A673 (cell line): ENCODE measurements around the gene SYNE2. TPM values are rescaled to one million over a fixed set of nuclear protein-coding genes. Genes with fewer than 3 reads are reported as not detected.

Source experiments
- BruUV-seq: library from RNA; stranded (reverse); fragments of 400-500 nt; replicated peaks from 2 replicates; lab custom pipeline; 2021; lab: Mats Ljungman, UMichigan
- CTCF ChIA-PET: fragments of 300-600 bp; sonication (Branson Sonifier 250); formaldehyde crosslinking; loops from one replicate; lab custom pipeline; 2022; ENCODE audit warnings: antibody characterized with exemption; lab: Charles Lee
- POLR2A ChIA-PET: fragments of 300-600 bp; sonication (Branson Sonifier 250); formaldehyde crosslinking; loops from one replicate; lab custom pipeline; 2022; ENCODE audit warnings: antibody characterized with exemption; ENCODE audit not compliant: low non-redundant PET; lab: Charles Lee
- DNase-seq: peaks from one replicate; pipeline ENCODE4 v3.0.0-alpha.2; 2015; ENCODE audit warnings: low spot score
- H3K27ac ChIP-seq: fragments of 200-600 bp; sonication (generic); 2 replicates; pipeline ENCODE4 v1.5.1; 2016; ENCODE audit warnings: mixed run types, low read depth, mild to moderate bottlenecking, mixed read lengths, antibody characterized with exemption, low read length; ENCODE audit not compliant: poor library complexity, severe bottlenecking
- H3K27me3 ChIP-seq: fragments of 200-600 bp; sonication (generic); replicated peaks from 2 replicates; pipeline ENCODE4 v1.6.1; 2017; ENCODE audit warnings: mixed run types, low read depth, mild to moderate bottlenecking, mixed read lengths, antibody characterized with exemption, low read length; ENCODE audit not compliant: insufficient read depth, poor library complexity
- H3K36me3 ChIP-seq: fragments of 200-600 bp; sonication (generic); 2 replicates; pipeline ENCODE4 v1.6.1; 2016; ENCODE audit warnings: mixed run types, mild to moderate bottlenecking, mixed read lengths, antibody characterized with exemption, low read length; ENCODE audit not compliant: insufficient read depth, poor library complexity, severe bottlenecking
- H3K4me1 ChIP-seq: fragments of 200-600 bp; sonication (generic); 2 replicates; pipeline ENCODE4 v1.6.1; 2017; ENCODE audit warnings: mixed run types, mild to moderate bottlenecking, mixed read lengths, antibody characterized with exemption, low read length; ENCODE audit not compliant: insufficient read depth, poor library complexity, severe bottlenecking
- H3K4me3 ChIP-seq: fragments of 200-600 bp; sonication (generic); 2 replicates; pipeline ENCODE4 v1.5.1; 2016; ENCODE audit warnings: low read depth, mixed run types, mild to moderate bottlenecking, mixed read lengths, low read length; ENCODE audit not compliant: poor library complexity, severe bottlenecking
- H3K9me3 ChIP-seq: fragments of 200-600 bp; sonication (generic); 2 replicates; pipeline ENCODE4 v1.6.1; 2016; ENCODE audit warnings: mixed run types, low read depth, mild to moderate bottlenecking, mixed read lengths, antibody characterized with exemption, low read length; ENCODE audit not compliant: poor library complexity, severe bottlenecking
- CTCF ChIP-seq: fragments of 300-800, 200-600 bp; sonication (generic); conservative IDR thresholded peaks from 2 replicates; pipeline ENCODE4 v1.5.1; 2017; ENCODE audit warnings: low read depth, mild to moderate bottlenecking, antibody characterized with exemption, low read length, moderate library complexity, mixed read lengths
- EZH2 ChIP-seq: fragments of 200-600 bp; sonication (generic); IDR thresholded peaks from 2 replicates; pipeline ENCODE4 v1.6.1; 2017; ENCODE audit warnings: borderline replicate concordance, low read depth, mild to moderate bottlenecking, mixed read lengths, antibody characterized with exemption, low read length; ENCODE audit not compliant: poor library complexity, severe bottlenecking
- intact Hi-C: fragments of 100-400 bp; cut with micrococcal nuclease; formaldehyde crosslinking; loops from one replicate; pipeline ENCODE4 v1.10.0; 2022; ENCODE audit not compliant: unreplicated experiment
- total RNA-seq: library from RNA; stranded (reverse); gene quantifications from 2 replicates; pipeline ENCODE4 v1.2.3, GENCODE V29; 2021

Gene SYNE2
- total RNA-seq, 1 experiment from 2014 or later, result 68.2 TPM

GRCh38 chr14:63993992-63994391 lies 141.2 kb downstream of the SYNE2 start:
- H3K4me3 ChIP-seq, result no peak overlapping the region
- no peak for DNase-seq
- intact Hi-C loops, result no loop called here
- TF ChIP-seq EZH2, result no peak
- no peak for TF ChIP-seq CTCF
- H3K36me3 ChIP-seq, result peaks cover 27% of the 10 kb centered on the region
- H3K27ac ChIP-seq, result no peak overlapping the region
- no peaks in the 10 kb centered on the region for H3K9me3 ChIP-seq
- H3K27me3 ChIP-seq, result no peaks in the 10 kb centered on the region
- BruUV-seq, result no TSS peak
- CTCF ChIA-PET, result no interaction called here
- POLR2A ChIA-PET, result no interaction called here
- H3K4me1 ChIP-seq, result no peaks in the 10 kb centered on the region

- CTCF ChIA-PET, result no interaction called here
- intact Hi-C loops, result no loop called here
- peaks cover 37% of the 10 kb centered on the region for H3K36me3 ChIP-seq
These were observed 142.5 kb downstream of the SYNE2 start for GRCh38 chr14:63995285-63995684.

GRCh38 chr14:63996016-63996415 lies 143.2 kb downstream of the SYNE2 start:
- ChIA-PET POLR2A (no interaction called here), CTCF (no interaction called here)
- peak; percentile 55 for DNase-seq
- H3K36me3 ChIP-seq, result peaks cover 42% of the 10 kb centered on the region
- no peak for TF ChIP-seq CTCF
- BruUV-seq, result no TSS peak
- H3K27ac ChIP-seq, result peak overlapping the region; percentile 15
- no peaks in the 10 kb centered on the region for H3K27me3 ChIP-seq
- intact Hi-C loops, result no loop called here
- H3K4me1 ChIP-seq, result no peaks in the 10 kb centered on the region
- no peak overlapping the region for H3K4me3 ChIP-seq
- H3K9me3 ChIP-seq, result no peaks in the 10 kb centered on the region

More at GRCh38 chr14:63995285-63995684, 142.5 kb downstream of the SYNE2 start:
- TF ChIP-seq EZH2, result no peak
- no peak for TF ChIP-seq CTCF
- no peak for DNase-seq
- Histone ChIP-seq H3K4me1 (no peaks in the 10 kb centered on the region), H3K4me3 (no peak overlapping the region), H3K27me3 (no peaks in the 10 kb centered on the region), H3K9me3 (no peaks in the 10 kb centered on the region), H3K27ac (no peak overlapping the region)
- POLR2A ChIA-PET, result no interaction called here
- BruUV-seq, result no TSS peak
